ENCODE results near the gene PRR33.

- TF ChIP-seq CTCF (IDR thresholded peaks at IDR 0.05; ENCODE audit: borderline replicate concordance, extremely low read depth, low read length, poor library complexity, severe bottlenecking) (no peak), EZH2 (IDR thresholded peaks at IDR 0.05; ENCODE audit: borderline replicate concordance, low read depth, low read length, severe bottlenecking) (no peak)
Measured at GRCh38 chr11:1906181-1906580, 14.5 kb upstream of the PRR33 start.

All from DND-41 (cell line).